ENCODE data around the gene DSCAM.

DNA sequence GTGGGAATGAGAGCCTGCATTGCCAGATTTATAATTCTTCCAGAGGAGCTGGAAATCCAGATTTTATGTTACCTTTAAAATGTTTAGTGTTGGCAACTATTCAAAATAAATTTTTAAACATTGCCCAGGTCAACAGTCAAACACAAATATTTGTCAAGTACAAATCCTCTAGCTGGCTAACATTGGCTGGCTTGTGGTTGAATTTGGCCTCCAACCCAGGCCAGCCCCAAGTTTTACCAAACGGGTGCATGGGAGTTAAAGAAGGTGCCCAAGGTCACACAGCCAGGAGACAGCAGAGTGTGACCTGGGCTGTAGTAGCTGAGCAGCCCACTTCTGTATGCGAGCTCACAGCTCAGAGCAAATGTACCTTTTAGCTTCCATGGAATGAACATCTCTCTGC, 240.6 kb downstream of the DSCAM start:
- TF ChIP-seq, protein P1, sequence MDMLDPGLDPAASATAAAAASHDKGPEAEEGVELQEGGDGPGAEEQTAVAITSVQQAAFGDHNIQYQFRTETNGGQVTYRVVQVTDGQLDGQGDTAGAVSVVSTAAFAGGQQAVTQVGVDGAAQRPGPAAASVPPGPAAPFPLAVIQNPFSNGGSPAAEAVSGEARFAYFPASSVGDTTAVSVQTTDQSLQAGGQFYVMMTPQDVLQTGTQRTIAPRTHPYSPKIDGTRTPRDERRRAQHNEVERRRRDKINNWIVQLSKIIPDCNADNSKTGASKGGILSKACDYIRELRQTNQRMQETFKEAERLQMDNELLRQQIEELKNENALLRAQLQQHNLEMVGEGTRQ (CRISPR knock-in tag; IDR thresholded peaks at IDR 0.05) = no peak
- no peak for TF ChIP-seq SMAD3 (CRISPR knock-in tag; IDR thresholded peaks at IDR 0.05; ENCODE audit: borderline replicate concordance)
